Activated CD4-positive, alpha-beta T cell treated with anti-CD3 and anti-CD28 coated beads for 36 hours (primary cell): ENCODE results near the gene SIX5. TPM values are rescaled to one million over a fixed set of nuclear protein-coding genes. Genes with fewer than 3 reads are reported as not detected.

Source experiments
- total RNA-seq, 2 experiments: library from RNA; stranded (reverse); gene quantifications; one replicate each; pipeline ENCODE4 v1.2.3, GENCODE V29; 2021

SIX5 gene
- total RNA-seq, 2 experiments from 2014 or later, result 2.0 to 2.2 TPM

Other genes starting within 250 kb of the SIX5 start
- 10 to 100 TPM; 13.8 to 14.4 TPM for gene OPA3, start 184.4 kb downstream of the SIX5 start, total RNA-seq
- not detected for gene GPR4, start 167.0 kb downstream of the SIX5 start, total RNA-seq
- gene EML2, start 129.9 kb downstream of the SIX5 start, total RNA-seq, result 100 to 1,000 TPM; 121 to 134 TPM
- 1 to 10 TPM; 4.5 to 5.9 TPM for gene GIPR, start 101.0 kb downstream of the SIX5 start, total RNA-seq
- gene SNRPD2, start 77.3 kb downstream of the SIX5 start, total RNA-seq, result 100 to 1,000 TPM; 619 to 839 TPM
- gene QPCTL, start 76.6 kb downstream of the SIX5 start, total RNA-seq, result 10 to 100 TPM; 17.3 to 18.7 TPM
- 10 to 100 TPM; 32.3 to 43.3 TPM for gene FBXO46, start 38.4 kb downstream of the SIX5 start, total RNA-seq
- gene MEIOSIN, start 35.8 kb downstream of the SIX5 start, total RNA-seq, result not detected
- gene DMPK, start 13.2 kb upstream of the SIX5 start, total RNA-seq, result 10 to 100 TPM; 15.0 to 19.4 TPM
- 10 to 100 TPM; 31.1 to 35.1 TPM for gene DMWD, start 23.6 kb upstream of the SIX5 start, total RNA-seq
- gene RSPH6A, start 46.1 kb upstream of the SIX5 start, total RNA-seq, result under 1 TPM; 0.21 to 0.23 TPM
- 100 to 1,000 TPM; 108 to 128 TPM for gene SYMPK, start 93.9 kb upstream of the SIX5 start, total RNA-seq
- gene FOXA3, start 95.1 kb upstream of the SIX5 start, total RNA-seq, result under 1 TPM; 0.40 to 0.62 TPM
- gene IRF2BP1, start 116.9 kb upstream of the SIX5 start, total RNA-seq, result 10 to 100 TPM; 12.6 to 15.2 TPM
- 1 to 10 TPM; 5.0 to 5.6 TPM for gene MYPOP, start 133.4 kb upstream of the SIX5 start, total RNA-seq
- not detected for gene NANOS2, start 145.5 kb upstream of the SIX5 start, total RNA-seq
- gene NOVA2, start 204.6 kb upstream of the SIX5 start, total RNA-seq, result under 1 TPM; 0.02 to 0.09 TPM
- 10 to 100 TPM; 22.4 to 26.2 TPM for gene CCDC61, start 226.2 kb upstream of the SIX5 start, total RNA-seq